ENCODE results near the gene NRP2.

GRCh38 chr2:205700331-205701132 is 18.2 kb downstream of the NRP2 start:
- TF ChIP-seq CTCF (conservative IDR thresholded peaks at IDR 0.05 in 1 of 2, IDR thresholded peaks at IDR 0.05 in 1 of 2; ENCODE audit: extremely low read depth in 1 of 2, insufficient read depth in 1 of 2, low read depth in 1 of 2, low read length in 2 of 2) = no peak
- no peak for TF ChIP-seq EZH2 (IDR thresholded peaks at IDR 0.05; ENCODE audit: borderline replicate concordance, low read length)

All from mammary epithelial cell (primary cell).